OCI-LY3 (cell line): ENCODE measurements around the gene HESX1.

Experiments used
- EZH2phosphoT487 ChIP-seq: fragments of 200-600 bp; shearing (Covaris generic); IDR thresholded peaks from 2 replicates; pipeline ENCODE4 v1.6.1; 2018; ENCODE audit warnings: antibody characterized with exemption, mixed run types, low read depth
- TF ChIP-seq, protein P1 (sequence below): fragments of 200-600, 300-600 bp; sonication (generic); IDR thresholded peaks from 2 replicates; pipeline ENCODE4 v1.5.1; 2014; ENCODE audit warnings: antibody characterized with exemption, low read length, low read depth

DNA sequence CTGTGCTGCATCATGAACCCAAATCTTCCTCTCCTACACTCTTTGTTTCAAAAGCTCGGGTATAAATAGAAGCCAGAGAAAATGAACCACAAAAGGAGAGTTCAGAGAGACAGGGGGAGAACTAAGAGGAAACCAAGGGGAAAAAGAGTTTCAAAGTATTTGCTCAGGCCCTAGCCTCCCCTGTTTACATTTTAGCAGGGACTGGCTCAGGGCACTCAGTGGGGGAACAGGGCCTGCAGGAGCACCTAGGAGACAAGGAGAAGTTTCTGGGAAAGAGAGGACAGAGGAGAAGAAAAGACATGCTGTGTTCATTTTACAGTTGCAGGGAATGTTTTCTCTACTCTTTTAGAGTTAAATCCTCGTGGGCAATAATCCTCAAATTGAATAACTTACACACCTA lies 26.1 kb downstream of the HESX1 start:
- TF ChIP-seq, protein P1, sequence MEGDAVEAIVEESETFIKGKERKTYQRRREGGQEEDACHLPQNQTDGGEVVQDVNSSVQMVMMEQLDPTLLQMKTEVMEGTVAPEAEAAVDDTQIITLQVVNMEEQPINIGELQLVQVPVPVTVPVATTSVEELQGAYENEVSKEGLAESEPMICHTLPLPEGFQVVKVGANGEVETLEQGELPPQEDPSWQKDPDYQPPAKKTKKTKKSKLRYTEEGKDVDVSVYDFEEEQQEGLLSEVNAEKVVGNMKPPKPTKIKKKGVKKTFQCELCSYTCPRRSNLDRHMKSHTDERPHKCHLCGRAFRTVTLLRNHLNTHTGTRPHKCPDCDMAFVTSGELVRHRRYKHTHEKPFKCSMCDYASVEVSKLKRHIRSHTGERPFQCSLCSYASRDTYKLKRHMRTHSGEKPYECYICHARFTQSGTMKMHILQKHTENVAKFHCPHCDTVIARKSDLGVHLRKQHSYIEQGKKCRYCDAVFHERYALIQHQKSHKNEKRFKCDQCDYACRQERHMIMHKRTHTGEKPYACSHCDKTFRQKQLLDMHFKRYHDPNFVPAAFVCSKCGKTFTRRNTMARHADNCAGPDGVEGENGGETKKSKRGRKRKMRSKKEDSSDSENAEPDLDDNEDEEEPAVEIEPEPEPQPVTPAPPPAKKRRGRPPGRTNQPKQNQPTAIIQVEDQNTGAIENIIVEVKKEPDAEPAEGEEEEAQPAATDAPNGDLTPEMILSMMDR = no peak
- no peak for TF ChIP-seq EZH2phosphoT487
